NT2/D1 (cell line): Measurements from ENCODE around the gene HS6ST3.
"Not testable (repeated sequence)": the region's sequence is repeated elsewhere in the genome, so short reads cannot be mapped to it uniquely, and the experiment has no call there.

Experiments
- DNase-seq: peaks from one replicate; pipeline ENCODE4 v3.0.0-alpha.2; 2011; ENCODE audit warnings: low read depth, low spot score
- H3K27me3 ChIP-seq: 2 replicates; pipeline ENCODE4 v1.6.0; 2011; ENCODE audit warnings: mild to moderate bottlenecking; ENCODE audit not compliant: insufficient read length, insufficient read depth
- H3K36me3 ChIP-seq: 2 replicates; pipeline ENCODE4 v1.6.1; 2011; ENCODE audit warnings: mild to moderate bottlenecking, low read length, mixed read lengths; ENCODE audit not compliant: insufficient read depth, insufficient read length
- H3K4me1 ChIP-seq: 2 replicates; pipeline ENCODE4 v1.5.1; 2011; ENCODE audit not compliant: insufficient read depth, insufficient read length
- H3K4me3 ChIP-seq: 2 replicates; pipeline ENCODE4 v1.5.1; 2011; ENCODE audit warnings: low read depth; ENCODE audit not compliant: insufficient read length
- H3K9ac ChIP-seq: 2 replicates; pipeline ENCODE4 v1.6.0; 2011; ENCODE audit warnings: low read depth; ENCODE audit not compliant: insufficient read length
- H3K9me3 ChIP-seq: 2 replicates; pipeline ENCODE4 v1.5.1; 2011; ENCODE audit warnings: mild to moderate bottlenecking, low read length; ENCODE audit not compliant: insufficient read depth
- SUZ12 ChIP-seq: IDR thresholded peaks from 2 replicates; pipeline ENCODE4 v1.6.1; 2011; ENCODE audit not compliant: insufficient read length, insufficient read depth; ENCODE audit errors: extremely low read depth
- YY1 ChIP-seq: IDR thresholded peaks from 2 replicates; pipeline ENCODE4 v1.6.1; 2011; ENCODE audit not compliant: insufficient read length, insufficient read depth
- ZNF274 ChIP-seq: IDR thresholded peaks from 2 replicates; pipeline ENCODE4 v1.6.1; 2011; ENCODE audit warnings: mild to moderate bottlenecking, low read depth, low read length

Gene HS6ST3

DNA sequence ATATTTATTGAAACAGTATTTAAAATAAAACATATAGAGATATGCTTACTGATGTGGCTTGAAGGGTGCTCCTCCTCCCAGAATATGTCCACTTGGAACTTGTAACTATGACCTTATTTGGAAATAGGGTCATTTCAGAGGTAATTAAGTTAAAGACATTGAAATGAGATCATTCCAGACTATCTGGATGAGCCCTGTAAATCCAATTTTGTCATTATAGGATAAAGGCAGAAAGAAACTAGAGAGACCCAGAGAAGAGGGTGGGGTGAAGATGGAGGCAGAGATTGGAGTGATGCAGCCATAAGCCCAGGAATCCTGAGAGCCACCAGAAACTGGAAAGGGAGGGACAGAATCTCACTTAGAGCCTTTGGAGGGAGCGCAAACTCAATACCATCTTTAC lies 661.2 kb downstream of the HS6ST3 start:
- DNase-seq, result no peak
- H3K4me1 ChIP-seq, result no peaks in the 10 kb centered on the region
- H3K4me3 ChIP-seq, result no peak overlapping the region
- no peaks in the 10 kb centered on the region for H3K9me3 ChIP-seq
- H3K36me3 ChIP-seq, result no peaks in the 10 kb centered on the region
- no peaks in the 10 kb centered on the region for H3K27me3 ChIP-seq
- TF ChIP-seq SUZ12, result no peak
- no peak for TF ChIP-seq YY1
- TF ChIP-seq ZNF274, result no peak
- H3K9ac ChIP-seq, result no peak overlapping the region

DNA sequence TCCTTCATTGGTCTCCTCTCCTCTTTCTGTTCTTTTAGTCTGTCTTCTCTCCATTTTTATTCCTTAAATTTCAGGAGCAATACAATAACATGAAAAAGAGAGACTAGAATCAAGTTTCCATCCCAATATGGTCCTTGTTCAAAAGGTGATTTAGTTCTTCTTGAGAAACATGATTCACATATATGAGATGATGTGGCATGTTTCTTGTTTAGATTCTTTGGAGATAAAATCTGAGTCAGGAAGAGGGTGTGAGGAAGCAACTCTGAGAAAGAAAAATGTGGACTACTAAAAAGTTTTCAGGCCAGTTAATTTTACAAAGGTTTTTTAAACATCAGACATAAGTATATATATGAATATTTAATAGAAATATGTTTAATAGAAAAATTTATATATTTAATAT lies 673.0 kb downstream of the HS6ST3 start:
- no peaks in the 10 kb centered on the region for H3K4me1 ChIP-seq
- H3K9ac ChIP-seq, result no peak overlapping the region
- H3K4me3 ChIP-seq, result no peak overlapping the region
- TF ChIP-seq ZNF274 (no peak), YY1 (no peak), SUZ12 (no peak)
- H3K36me3 ChIP-seq, result no peaks in the 10 kb centered on the region
- no peaks in the 10 kb centered on the region for H3K9me3 ChIP-seq
- no peaks in the 10 kb centered on the region for H3K27me3 ChIP-seq
- DNase-seq, result no peak

DNA sequence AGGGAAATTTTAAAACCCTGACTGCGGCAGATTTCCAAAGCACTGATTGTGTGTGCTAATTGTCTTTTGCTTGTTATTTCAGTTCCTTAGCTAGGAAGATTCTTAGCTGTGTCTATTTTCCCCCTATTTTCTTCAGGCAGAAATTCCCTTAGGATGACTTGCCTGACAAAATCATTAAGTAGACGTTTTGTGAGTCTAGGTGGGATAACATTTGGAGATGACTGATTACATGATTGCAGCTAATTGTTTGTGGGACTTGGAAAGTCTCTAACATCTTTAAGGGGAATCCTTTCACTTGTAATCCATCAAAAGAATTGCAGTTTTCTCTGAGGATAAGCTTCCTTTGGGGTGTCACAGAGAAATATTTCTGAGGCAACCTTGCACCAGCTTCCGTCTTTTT lies 676.4 kb downstream of the HS6ST3 start:
- TF ChIP-seq SUZ12 (no peak), YY1 (no peak), ZNF274 (no peak)
- H3K27me3 ChIP-seq, result no peaks in the 10 kb centered on the region
- no peaks in the 10 kb centered on the region for H3K9me3 ChIP-seq
- no peak overlapping the region for H3K4me3 ChIP-seq
- no peaks in the 10 kb centered on the region for H3K4me1 ChIP-seq
- no peak overlapping the region for H3K9ac ChIP-seq
- no peaks in the 10 kb centered on the region for H3K36me3 ChIP-seq
- DNase-seq, result no peak

DNA sequence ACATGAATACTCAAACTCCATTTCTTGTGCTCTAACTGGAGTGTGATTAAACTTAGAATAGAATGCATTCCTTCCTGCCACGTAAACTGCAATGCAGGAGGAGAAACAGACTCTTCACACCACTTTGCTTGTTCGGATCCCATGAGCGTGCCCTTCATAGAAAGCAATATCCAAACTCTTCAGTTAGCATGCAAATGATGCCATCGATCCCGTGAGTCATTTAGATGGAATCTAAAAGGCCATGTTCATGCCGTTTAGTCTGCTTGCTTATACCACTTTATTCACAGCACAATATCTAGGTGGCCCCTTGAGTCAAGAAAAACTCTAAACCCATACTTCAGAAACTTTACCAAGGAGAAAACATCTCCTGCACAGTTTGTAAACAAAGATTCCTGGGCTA lies 678.6 kb downstream of the HS6ST3 start:
- DNase-seq, result no peak
- Histone ChIP-seq H3K9me3 (no peaks in the 10 kb centered on the region), H3K4me3 (no peak overlapping the region), H3K27me3 (no peaks in the 10 kb centered on the region), H3K4me1 (no peaks in the 10 kb centered on the region), H3K36me3 (no peaks in the 10 kb centered on the region), H3K9ac (no peak overlapping the region)
- no peak for TF ChIP-seq ZNF274
- no peak for TF ChIP-seq YY1
- TF ChIP-seq SUZ12, result no peak

DNA sequence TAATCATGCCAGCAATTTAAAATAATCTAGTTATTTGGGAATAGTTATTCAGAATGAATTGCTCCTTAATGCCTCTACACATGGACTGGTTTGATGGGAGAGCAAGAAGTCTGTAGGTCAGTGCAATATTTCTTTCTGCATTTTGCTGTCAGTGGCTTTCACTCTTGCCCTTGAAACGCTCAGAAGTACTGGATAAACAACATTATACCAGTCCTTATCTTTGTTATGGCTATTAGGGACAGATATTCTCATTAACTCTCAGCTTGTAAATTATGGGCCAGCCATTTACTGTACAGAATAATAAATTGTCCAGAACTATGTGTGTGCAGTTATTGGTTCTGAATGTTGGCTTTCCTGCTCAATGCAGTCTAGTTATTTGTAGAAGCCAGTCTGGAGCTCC lies 680.0 kb downstream of the HS6ST3 start:
- H3K27me3 ChIP-seq, result no peaks in the 10 kb centered on the region
- H3K4me1 ChIP-seq, result no peaks in the 10 kb centered on the region
- no peaks in the 10 kb centered on the region for H3K9me3 ChIP-seq
- TF ChIP-seq YY1 (no peak), ZNF274 (no peak), SUZ12 (no peak)
- H3K4me3 ChIP-seq, result no peak overlapping the region
- H3K36me3 ChIP-seq, result no peaks in the 10 kb centered on the region
- DNase-seq, result no peak
- H3K9ac ChIP-seq, result no peak overlapping the region

DNA sequence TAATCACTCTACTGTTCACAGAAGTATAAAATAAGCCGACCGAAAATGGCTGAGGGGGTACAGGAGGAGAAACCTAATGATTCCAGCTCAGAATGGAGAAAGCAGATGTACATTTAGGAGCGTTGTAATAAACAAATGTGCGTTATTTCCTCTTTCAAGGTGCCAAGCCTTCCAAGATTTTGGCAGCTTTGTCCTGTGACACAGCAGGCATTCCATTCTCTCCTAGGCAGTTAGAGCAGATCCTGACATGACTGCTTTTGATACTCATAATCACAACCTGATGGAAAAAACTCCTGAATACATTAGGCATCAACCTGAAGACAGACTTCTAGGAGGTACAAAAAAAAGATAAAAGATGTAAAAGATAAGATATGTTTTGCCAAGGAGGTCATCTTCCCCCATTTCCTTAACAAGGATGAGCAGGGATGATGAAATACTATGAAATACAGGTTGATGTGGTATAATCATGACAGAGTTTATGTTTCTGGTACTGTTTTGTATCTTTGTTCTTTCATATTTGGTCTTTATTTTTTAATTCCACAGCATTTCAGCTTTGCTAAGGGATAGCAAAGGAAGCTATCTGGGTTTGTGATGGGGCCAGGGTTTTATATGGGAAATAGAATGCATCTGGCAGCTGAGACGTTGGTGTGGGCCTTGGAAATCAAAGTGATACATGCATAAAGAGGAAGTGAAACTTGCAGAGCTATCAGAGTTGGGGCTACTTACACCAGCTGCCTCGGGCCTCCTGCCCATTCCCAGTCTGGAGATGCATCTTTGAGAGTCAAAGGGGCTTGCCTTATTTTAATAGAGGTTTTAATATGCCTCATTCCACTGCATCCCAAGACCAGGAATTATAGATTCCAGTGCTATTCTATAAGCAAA lies 681.8 kb downstream of the HS6ST3 start:
- no peaks in the 10 kb centered on the region for H3K36me3 ChIP-seq
- no peak for DNase-seq
- H3K9me3 ChIP-seq, result no peaks in the 10 kb centered on the region
- H3K4me3 ChIP-seq, result no peak overlapping the region
- H3K27me3 ChIP-seq, result no peaks in the 10 kb centered on the region
- TF ChIP-seq SUZ12, result no peak
- TF ChIP-seq YY1, result no peak
- no peak for TF ChIP-seq ZNF274
- no peaks in the 10 kb centered on the region for H3K4me1 ChIP-seq
- no peak overlapping the region for H3K9ac ChIP-seq

DNA sequence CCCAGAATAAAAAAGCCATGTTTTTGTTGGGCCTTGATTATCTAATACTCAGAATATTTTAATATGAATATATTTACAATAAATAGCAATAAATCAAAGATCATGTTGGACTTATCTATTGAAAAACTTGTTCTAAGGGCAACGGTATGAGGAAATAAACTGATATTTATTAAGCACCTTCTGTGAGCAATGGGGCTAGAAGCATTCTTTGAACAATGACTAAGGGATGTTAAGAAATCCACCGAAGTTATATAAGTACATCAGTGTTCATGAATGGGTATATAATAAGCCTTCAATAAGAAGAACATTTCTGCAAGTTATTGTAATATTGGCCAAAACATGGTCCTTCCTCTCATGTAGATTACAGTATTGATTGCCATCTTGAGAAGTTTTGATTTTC lies 682.5 kb downstream of the HS6ST3 start:
- H3K9ac ChIP-seq, result no peak overlapping the region
- H3K36me3 ChIP-seq, result no peaks in the 10 kb centered on the region
- no peak for DNase-seq
- H3K9me3 ChIP-seq, result no peaks in the 10 kb centered on the region
- H3K4me3 ChIP-seq, result no peak overlapping the region
- TF ChIP-seq SUZ12 (no peak), YY1 (no peak), ZNF274 (no peak)
- H3K4me1 ChIP-seq, result no peaks in the 10 kb centered on the region
- no peaks in the 10 kb centered on the region for H3K27me3 ChIP-seq

DNA sequence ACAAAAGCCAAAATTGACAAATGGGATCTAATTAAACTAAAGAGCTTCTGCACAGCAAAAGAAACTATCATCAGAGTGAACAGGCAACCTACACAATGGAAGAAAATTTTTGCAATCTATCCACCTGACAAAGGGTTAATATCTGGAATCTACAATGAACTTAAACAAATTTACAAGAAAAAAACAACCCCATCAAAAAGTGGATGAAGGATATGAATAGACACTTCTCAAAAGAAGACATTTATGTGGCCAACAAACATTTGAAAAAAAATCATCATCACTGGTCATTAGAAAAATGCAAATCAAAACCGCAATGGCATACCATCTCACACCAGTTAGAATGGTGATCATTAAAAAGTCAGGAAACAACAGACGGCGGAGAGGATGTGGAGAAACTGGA lies 688.4 kb downstream of the HS6ST3 start:
- H3K36me3 ChIP-seq, H3K27me3 ChIP-seq, H3K9me3 ChIP-seq, H3K9ac ChIP-seq, DNase-seq, H3K4me3 ChIP-seq, H3K4me1 ChIP-seq: not testable (repeated sequence)
